GM12878 (cell line): ENCODE data around the gene IDH3A. TPM values are rescaled to one million over a fixed set of nuclear protein-coding genes. Genes with fewer than 3 reads are reported as not detected.

ENCODE experiments used
- ATAC-seq: fragments of 200-7000 bp; cut with Tn5 transposase; 3 replicates; pipeline ENCODE4 v1.9.1; 2020; ENCODE audit warnings: mild to moderate bottlenecking, moderate library complexity
- BruUV-seq: library from RNA; stranded (reverse); fragments of 400-500 nt; replicated peaks from 2 replicates; lab custom pipeline; 2021; lab: Mats Ljungman, UMichigan
- CTCF ChIA-PET: fragments of 300-600 bp; sonication (Branson Sonifier 250); formaldehyde crosslinking; extraction: SDS; loops from one replicate; lab custom pipeline; 2021; ENCODE audit warnings: inconsistent platforms; lab: Yijun Ruan, JAX
- POLR2A ChIA-PET: fragments of 350-600 bp; formaldehyde crosslinking; extraction: SDS; loops from one replicate; lab custom pipeline; 2021; ENCODE audit warnings: inconsistent platforms; lab: Charles Lee
- RAD21 ChIA-PET: fragments of 300-600 bp; sonication (Branson Sonifier 250); formaldehyde crosslinking; loops from one replicate; lab custom pipeline; 2023; ENCODE audit warnings: antibody characterized with exemption; ENCODE audit not compliant: unreplicated experiment; lab: Charles Lee
- SMC1A ChIA-PET: fragments of 300-600 bp; sonication (Branson Sonifier 250); formaldehyde crosslinking; loops from one replicate; lab custom pipeline; 2023; ENCODE audit not compliant: unreplicated experiment, uncharacterized antibody; lab: Charles Lee
- DNase-seq: peaks from one replicate; pipeline ENCODE4 v3.0.0-alpha.2; 2011; ENCODE audit warnings: low read depth, low spot score
- FAIRE-seq: peaks from 3 replicates; lab custom pipeline; 2011; peaks lifted over from hg19 to GRCh38; lab: Jason Lieb, UNC
- H2AFZ ChIP-seq: 2 replicates; pipeline ENCODE4 v1.6.0; 2011; ENCODE audit warnings: low read depth, low read length, control low read depth; ENCODE audit not compliant: control insufficient read depth
- H3K27ac ChIP-seq: 2 replicates; pipeline ENCODE4 v1.5.1; 2011; ENCODE audit warnings: control low read depth; ENCODE audit not compliant: control insufficient read depth, insufficient read depth
- H3K27me3 ChIP-seq, 2 experiments: replicated peaks in 1 of 2; 2 replicates each; pipeline versions ENCODE4 v1.6.0 to v1.6.1; 2011; ENCODE audit warnings: low read length in 1 of 2; ENCODE audit not compliant: control insufficient read depth in 2 of 2, insufficient read depth in 2 of 2
- H3K36me3 ChIP-seq, 2 experiments: 2 replicates each; pipeline ENCODE4 v1.5.1; 2011; ENCODE audit warnings: low read length in 1 of 2; ENCODE audit not compliant: control insufficient read depth in 2 of 2, insufficient read depth in 2 of 2
- H3K4me1 ChIP-seq: 2 replicates; pipeline ENCODE4 v1.6.1; 2011; ENCODE audit warnings: mild to moderate bottlenecking, low read length, moderate library complexity, mixed read lengths; ENCODE audit not compliant: control insufficient read depth, insufficient read depth
- H3K4me2 ChIP-seq: 2 replicates; pipeline ENCODE4 v1.6.0; 2011; ENCODE audit warnings: control low read depth; ENCODE audit not compliant: control insufficient read depth, insufficient read depth
- H3K4me3 ChIP-seq: fragments of 200-600 bp; sonication (generic); 2 replicates; pipeline ENCODE4 v1.5.1; 2016
- H3K79me2 ChIP-seq: 2 replicates; pipeline ENCODE4 v1.6.0; 2011; ENCODE audit warnings: low read length; ENCODE audit not compliant: control insufficient read depth, insufficient read depth
- H3K9ac ChIP-seq: 2 replicates; pipeline ENCODE4 v1.8.0; 2011; ENCODE audit warnings: low read length, control low read depth, mixed read lengths; ENCODE audit not compliant: control insufficient read depth, insufficient read depth
- H3K9me3 ChIP-seq: replicated peaks from 3 replicates; pipeline ENCODE4 v1.5.1; 2011; ENCODE audit warnings: mild to moderate bottlenecking, low read length; ENCODE audit not compliant: control insufficient read depth, insufficient read depth
- H4K20me1 ChIP-seq: 2 replicates; pipeline ENCODE4 v1.6.0; 2011; ENCODE audit not compliant: control insufficient read depth, insufficient read depth
- BRCA1 ChIP-seq: IDR thresholded peaks from 2 replicates; pipeline ENCODE4 v1.6.1; 2011; ENCODE audit warnings: low read depth, low read length, improper control_type of control experiment
- HDAC6 ChIP-seq: fragments of 200-600 bp; sonication (generic); IDR thresholded peaks from one replicate; pipeline ENCODE4 v1.8.0; 2017; ENCODE audit warnings: antibody characterized with exemption; ENCODE audit not compliant: unreplicated experiment
- JUNB ChIP-seq: IDR thresholded peaks from 2 replicates; pipeline ENCODE4 v1.6.1; 2016; ENCODE audit warnings: antibody characterized with exemption, mild to moderate bottlenecking
- NFYA ChIP-seq: IDR thresholded peaks from 2 replicates; pipeline ENCODE4 v1.6.1; 2011; ENCODE audit warnings: low read depth, mild to moderate bottlenecking, low read length, improper control_type of control experiment, borderline replicate concordance
- NFYB ChIP-seq: IDR thresholded peaks from 2 replicates; pipeline ENCODE4 v1.6.1; 2011; ENCODE audit warnings: low read depth, mild to moderate bottlenecking, low read length, improper control_type of control experiment, moderate library complexity; ENCODE audit not compliant: insufficient read depth
- PAX8 ChIP-seq: fragments of 450-650 bp; IDR thresholded peaks from 2 replicates; pipeline ENCODE4 v1.6.1; 2017; ENCODE audit warnings: mild to moderate bottlenecking, moderate library complexity
- RAD21 ChIP-seq: IDR thresholded peaks from 2 replicates; pipeline ENCODE4 v1.6.1; 2011; ENCODE audit warnings: mild to moderate bottlenecking, low read depth, low read length, moderate library complexity; ENCODE audit not compliant: insufficient read depth
- RAD51 ChIP-seq: fragments of 450-650 bp; IDR thresholded peaks from 2 replicates; pipeline ENCODE4 v1.6.1; 2016; ENCODE audit warnings: moderate library complexity, mild to moderate bottlenecking, inconsistent platforms
- SIX5 ChIP-seq: IDR thresholded peaks from 2 replicates; pipeline ENCODE4 v1.6.1; 2011; ENCODE audit warnings: mild to moderate bottlenecking, low read depth, low read length, moderate library complexity; ENCODE audit not compliant: severe bottlenecking
- SMAD1 ChIP-seq: fragments of 450-650 bp; IDR thresholded peaks from 2 replicates; pipeline ENCODE4 v1.6.1; 2018; ENCODE audit warnings: mild to moderate bottlenecking, low read depth; ENCODE audit not compliant: partially characterized antibody
- SPI1 ChIP-seq: IDR thresholded peaks from 2 replicates; pipeline ENCODE4 v1.6.1; 2011; ENCODE audit warnings: low read depth, mild to moderate bottlenecking, low read length, moderate library complexity, borderline replicate concordance; ENCODE audit not compliant: insufficient read depth
- WGBS: methylation state at CpG from one replicate; pipeline ENCODE4 v1.1.6; 2016; ENCODE audit warnings: low lambda C conversion rate; ENCODE audit not compliant: insufficient replicate concordance, insufficient coverage; ENCODE audit errors: missing lambda C conversion rate; 5-methylcytosine and 5-hydroxymethylcytosine counted together
- in situ Hi-C: fragments of 300-500 bp; cut with MboI; formaldehyde crosslinking; loops from 9 replicates; pipeline ENCODE4 v1.14.3; 2018; ENCODE audit warnings: mixed read lengths
- intact Hi-C: fragments of 100-400 bp; cut with micrococcal nuclease; formaldehyde crosslinking; loops from one replicate; pipeline ENCODE4 v1.14.2; 2022; ENCODE audit not compliant: unreplicated experiment
- polyA plus RNA-seq, 11 experiments: library from polyadenylated mRNA; depleted of rRNA in 4 of 11; unstranded in 6 of 11; stranded (reverse) in 5 of 11; fragments of >200 nt; fragmentation: Nextera tagmentation in 4 of 11; fragmentation: Illumina TruSeq in 1 of 11; extraction: Ambion mirVana in 4 of 11; extraction: Trizol in 1 of 11; gene quantifications; 1 replicate in 1 of 11; 2 replicates in 10 of 11; pipeline versions ENCODE4 v1.2.1 to v1.2.3, GENCODE V29; 2011 to 2016; ENCODE audit warnings: inconsistent platforms in 2 of 11, missing spikeins in 2 of 11, low read depth in 1 of 11
- total RNA-seq, 4 experiments: library from RNA; depleted of rRNA in 3 of 4; stranded (reverse); fragments of >200 nt in 3 of 4; fragmentation: Illumina TruSeq in 1 of 4; extraction: Trizol in 1 of 4; gene quantifications; 2 replicates each; pipeline versions ENCODE4 v1.2.1 to v1.2.3, GENCODE V29; 2013 to 2021
- TF ChIP-seq, protein P1 (sequence below): fragments of 450-650 bp; IDR thresholded peaks from 2 replicates; pipeline ENCODE4 v1.6.1; 2018; ENCODE audit warnings: borderline replicate concordance, mild to moderate bottlenecking; ENCODE audit not compliant: partially characterized antibody
- TF ChIP-seq, protein P2 (sequence below): fragments of 450-650 bp; IDR thresholded peaks from 2 replicates; pipeline ENCODE4 v1.6.1; 2017; ENCODE audit warnings: mild to moderate bottlenecking, low read depth, inconsistent platforms; ENCODE audit not compliant: poor library complexity, severe bottlenecking

IDH3A gene
- total and polyA plus RNA-seq, 10 of the 15 experiments (the other 5 are each of a cell fraction or from before 2014, with no cell fraction given): 83.9 to 254 (median 195) TPM

DNA sequence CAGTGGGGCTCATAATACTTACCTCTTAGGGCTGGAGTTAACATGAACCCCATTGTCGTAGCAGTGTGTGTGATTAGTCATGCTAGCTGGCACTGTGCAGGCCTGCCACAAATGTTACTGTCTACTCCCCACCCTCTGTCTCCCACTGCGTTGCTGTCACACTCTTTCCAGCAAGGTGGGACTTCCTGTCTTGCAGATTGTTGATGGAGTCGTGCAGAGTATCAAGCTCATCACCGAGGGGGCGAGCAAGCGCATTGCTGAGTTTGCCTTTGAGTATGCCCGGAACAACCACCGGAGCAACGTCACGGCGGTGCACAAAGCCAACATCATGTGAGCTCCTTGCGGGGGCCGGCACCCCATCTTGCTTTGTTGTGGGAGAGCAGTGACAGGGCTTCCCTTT lies 12.9 kb downstream of the IDH3A start:
- no TSS peak for BruUV-seq
- H3K27me3 ChIP-seq: no peaks in the 10 kb centered on the region
- H2AFZ ChIP-seq: no peak overlapping the region
- no peak for ATAC-seq
- H3K4me1 ChIP-seq: peaks cover 4% of the 10 kb centered on the region
- no peaks in the 10 kb centered on the region; the same call in 1 of the 2 replicates for H3K79me2 ChIP-seq
- no peak overlapping the region for H3K27ac ChIP-seq
- DNase-seq: no peak
- CTCF ChIA-PET: interaction anchor here (0.6 to 1.3 kb wide), 3 partner anchors 33 to 196 kb away, joined by 3 read pairs; no protein-coding TSS in a partner anchor
- SMC1A ChIA-PET: interaction anchor here (0.6 kb wide), 1 partner anchor 9 kb away, joined by 3 read pairs; no protein-coding TSS in a partner anchor
- no peak overlapping the region for H3K4me2 ChIP-seq
- in situ Hi-C loops (loop anchor here (25.0 kb wide), 1 partner anchor 825 kb away; no protein-coding TSS in a partner anchor), intact Hi-C loops (no loop called here)
- H3K4me3 ChIP-seq: no peak overlapping the region
- no peak overlapping the region for H3K9ac ChIP-seq
- H3K9me3 ChIP-seq: no peaks in the 10 kb centered on the region
- H4K20me1 ChIP-seq: no peaks in the 10 kb centered on the region
- no peak for FAIRE-seq
- RAD21 ChIA-PET: no interaction called here
- POLR2A ChIA-PET: interaction anchor here (0.7 kb wide), 1 partner anchor 110 kb away, joined by 4 read pairs; no protein-coding TSS in a partner anchor
- no peak for TF ChIP-seq RAD51
- no peak for TF ChIP-seq SMAD1
- TF ChIP-seq RAD21: no peak
- TF ChIP-seq BRCA1: no peak
- no peak for TF ChIP-seq SIX5
- TF ChIP-seq, protein P1, sequence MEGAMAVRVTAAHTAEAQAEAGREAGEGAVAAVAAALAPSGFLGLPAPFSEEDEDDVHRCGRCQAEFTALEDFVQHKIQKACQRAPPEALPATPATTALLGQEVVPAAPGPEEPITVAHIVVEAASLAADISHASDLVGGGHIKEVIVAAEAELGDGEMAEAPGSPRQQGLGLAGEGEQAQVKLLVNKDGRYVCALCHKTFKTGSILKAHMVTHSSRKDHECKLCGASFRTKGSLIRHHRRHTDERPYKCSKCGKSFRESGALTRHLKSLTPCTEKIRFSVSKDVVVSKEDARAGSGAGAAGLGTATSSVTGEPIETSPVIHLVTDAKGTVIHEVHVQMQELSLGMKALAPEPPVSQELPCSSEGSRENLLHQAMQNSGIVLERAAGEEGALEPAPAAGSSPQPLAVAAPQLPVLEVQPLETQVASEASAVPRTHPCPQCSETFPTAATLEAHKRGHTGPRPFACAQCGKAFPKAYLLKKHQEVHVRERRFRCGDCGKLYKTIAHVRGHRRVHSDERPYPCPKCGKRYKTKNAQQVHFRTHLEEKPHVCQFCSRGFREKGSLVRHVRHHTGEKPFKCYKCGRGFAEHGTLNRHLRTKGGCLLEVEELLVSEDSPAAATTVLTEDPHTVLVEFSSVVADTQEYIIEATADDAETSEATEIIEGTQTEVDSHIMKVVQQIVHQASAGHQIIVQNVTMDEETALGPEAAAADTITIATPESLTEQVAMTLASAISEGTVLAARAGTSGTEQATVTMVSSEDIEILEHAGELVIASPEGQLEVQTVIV: no peak
- TF ChIP-seq PAX8: no peak
- TF ChIP-seq, protein P2, sequence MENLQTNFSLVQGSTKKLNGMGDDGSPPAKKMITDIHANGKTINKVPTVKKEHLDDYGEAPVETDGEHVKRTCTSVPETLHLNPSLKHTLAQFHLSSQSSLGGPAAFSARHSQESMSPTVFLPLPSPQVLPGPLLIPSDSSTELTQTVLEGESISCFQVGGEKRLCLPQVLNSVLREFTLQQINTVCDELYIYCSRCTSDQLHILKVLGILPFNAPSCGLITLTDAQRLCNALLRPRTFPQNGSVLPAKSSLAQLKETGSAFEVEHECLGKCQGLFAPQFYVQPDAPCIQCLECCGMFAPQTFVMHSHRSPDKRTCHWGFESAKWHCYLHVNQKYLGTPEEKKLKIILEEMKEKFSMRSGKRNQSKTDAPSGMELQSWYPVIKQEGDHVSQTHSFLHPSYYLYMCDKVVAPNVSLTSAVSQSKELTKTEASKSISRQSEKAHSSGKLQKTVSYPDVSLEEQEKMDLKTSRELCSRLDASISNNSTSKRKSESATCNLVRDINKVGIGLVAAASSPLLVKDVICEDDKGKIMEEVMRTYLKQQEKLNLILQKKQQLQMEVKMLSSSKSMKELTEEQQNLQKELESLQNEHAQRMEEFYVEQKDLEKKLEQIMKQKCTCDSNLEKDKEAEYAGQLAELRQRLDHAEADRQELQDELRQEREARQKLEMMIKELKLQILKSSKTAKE: no peak
- no peak for TF ChIP-seq JUNB
- TF ChIP-seq NFYA: no peak
- no peak for TF ChIP-seq SPI1
- no peak for TF ChIP-seq HDAC6
- TF ChIP-seq NFYB: no peak
- TF ChIP-seq, all 136 proteins: peak for 0
- WGBS: 88% methylated on average over 13 of the region's 13 CpGs
- H3K36me3 ChIP-seq: peaks cover 23 to 45% of the 10 kb centered on the region in 2 experiments
